B cell (primary cell): ENCODE measurements around the gene B4GALNT3. TPM values are rescaled to one million over a fixed set of nuclear protein-coding genes. Genes with fewer than 3 reads are reported as not detected.

Experiments
- ATAC-seq: fragments of 200-7000 bp; cut with Tn5 transposase; one replicate; pipeline ENCODE4 v1.10.0; 2021; ENCODE audit warnings: low read depth, mild to moderate bottlenecking, moderate number of reproducible peaks, moderate library complexity
- CTCF ChIA-PET: fragments of 350-600 bp; sonication (Branson Sonifier 250); formaldehyde crosslinking; loops from one replicate; lab custom pipeline; 2021; ENCODE audit warnings: antibody characterized with exemption, inconsistent platforms; lab: Charles Lee
- POLR2A ChIA-PET: fragments of 350-600 bp; sonication (Branson Sonifier 250); formaldehyde crosslinking; loops from one replicate; lab custom pipeline; 2021; ENCODE audit warnings: antibody characterized with exemption; lab: Charles Lee
- DNase-seq: peaks from one replicate; pipeline ENCODE4 v3.0.0; 2013
- H2AFZ ChIP-seq: 2 replicates; pipeline ENCODE4 v1.6.1; 2012; ENCODE audit warnings: mild to moderate bottlenecking, low read depth, low read length; ENCODE audit not compliant: insufficient read depth, poor library complexity, severe bottlenecking
- H3K27ac ChIP-seq, 2 donors: 1 replicate in 1 of 2; 2 replicates in 1 of 2; pipeline ENCODE4 v1.5.1; 2012 to 2013; ENCODE audit warnings: low read length in 2 of 2, mild to moderate bottlenecking in 2 of 2, moderate library complexity in 1 of 2
- H3K27me3 ChIP-seq, 4 experiments: fragments of 200-600 bp in 1 of 4; sonication (generic) in 1 of 4; replicated peaks in 1 of 4; 1 replicate in 2 of 4; 2 replicates in 2 of 4; pipeline versions ENCODE4 v1.6.1 to v1.7.0; 2013 to 2016; ENCODE audit warnings: low read length in 3 of 4, mild to moderate bottlenecking in 2 of 4, mixed read lengths in 1 of 4, moderate library complexity in 1 of 4; ENCODE audit not compliant: insufficient read depth in 4 of 4, control insufficient read depth in 3 of 4; ENCODE audit errors: control extremely low read depth in 1 of 4
- H3K36me3 ChIP-seq, 2 experiments: replicated peaks in 1 of 2; 1 replicate in 1 of 2; 2 replicates in 1 of 2; pipeline versions ENCODE4 v1.6.1 to v1.7.1; 2013; ENCODE audit warnings: low read length in 1 of 2; ENCODE audit not compliant: insufficient read depth in 2 of 2, control insufficient read depth in 1 of 2; ENCODE audit errors: control extremely low read depth in 1 of 2, extremely low read depth in 1 of 2
- H3K4me1 ChIP-seq, 2 donors: fragments of 200-600 bp in 1 of 2; sonication (generic) in 1 of 2; 1 replicate in 1 of 2; 2 replicates in 1 of 2; pipeline versions ENCODE4 v1.5.1 to v1.6.1; 2013 to 2017; ENCODE audit warnings: low read length in 2 of 2; ENCODE audit not compliant: control insufficient read depth in 2 of 2, insufficient read depth in 2 of 2
- H3K4me2 ChIP-seq: replicated peaks from 2 replicates; pipeline ENCODE3; 2012; ENCODE audit warnings: mild to moderate bottlenecking, low read depth, low read length; ENCODE audit not compliant: poor library complexity, severe bottlenecking
- H3K4me3 ChIP-seq, 5 experiments: fragments of 200-600 bp in 1 of 5; sonication (generic) in 1 of 5; 1 replicate in 3 of 5; 2 replicates in 2 of 5; pipeline versions ENCODE4 v1.5.1 to v1.7.0; 2011 to 2016; ENCODE audit warnings: low read length in 4 of 5, mild to moderate bottlenecking in 4 of 5, low read depth in 2 of 5, control low read depth in 1 of 5, moderate library complexity in 1 of 5; ENCODE audit not compliant: insufficient read depth in 1 of 5; ENCODE audit errors: control extremely low read depth in 1 of 5, extremely low read depth in 1 of 5
- H3K79me2 ChIP-seq: fragments of 200-600 bp; sonication (generic); one replicate; pipeline ENCODE4 v1.6.0; 2016; ENCODE audit warnings: low read length; ENCODE audit not compliant: control insufficient read depth, insufficient read depth
- H3K9ac ChIP-seq: fragments of 200-600 bp; sonication (generic); 2 replicates; pipeline ENCODE4 v1.6.1; 2017; ENCODE audit warnings: mild to moderate bottlenecking, low read length, moderate library complexity
- H3K9me3 ChIP-seq, 3 donors: one replicate each; pipeline versions ENCODE4 v1.6.1 to v1.7.1; 2013; ENCODE audit warnings: low read length in 2 of 3; ENCODE audit not compliant: control insufficient read depth in 2 of 3, insufficient read depth in 1 of 3; ENCODE audit errors: control extremely low read depth in 1 of 3
- H4K20me1 ChIP-seq: 2 replicates; pipeline ENCODE4 v1.6.0; 2012; ENCODE audit warnings: mild to moderate bottlenecking, low read length; ENCODE audit not compliant: insufficient read depth, control insufficient read depth, poor library complexity, severe bottlenecking
- H3K27ac Mint-ChIP-seq: one replicate; pipeline ENCODE4 v1.8.0; 2021; ENCODE audit warnings: mixed read lengths
- H3K27me3 Mint-ChIP-seq: one replicate; pipeline ENCODE4 v1.8.0; 2021; ENCODE audit warnings: mixed read lengths
- H3K4me1 Mint-ChIP-seq: one replicate; pipeline ENCODE4 v1.8.0; 2021; ENCODE audit warnings: mixed read lengths
- H3K4me3 Mint-ChIP-seq: one replicate; pipeline ENCODE4 v1.8.0; 2021; ENCODE audit warnings: mixed read lengths
- H3K9me3 Mint-ChIP-seq: one replicate; pipeline ENCODE4 v1.8.0; 2022; ENCODE audit warnings: mixed read lengths; ENCODE audit not compliant: insufficient read depth
- CTCF ChIP-seq: fragments of 200-600 bp; IDR thresholded peaks from one replicate; pipeline ENCODE4 v1.8.0; 2022; ENCODE audit warnings: antibody characterized with exemption, mild to moderate bottlenecking
- EZH2 ChIP-seq: IDR thresholded peaks from 2 replicates; pipeline ENCODE4 v1.6.1; 2012; ENCODE audit warnings: borderline replicate concordance, low read depth, mild to moderate bottlenecking, moderate library complexity, low read length; ENCODE audit not compliant: insufficient read depth, poor library complexity, severe bottlenecking
- WGBS: methylation state at CpG from one replicate; pipeline ENCODE4 v1.1.5; 2013; ENCODE audit warnings: missing lambda C conversion rate; ENCODE audit not compliant: insufficient coverage; 5-methylcytosine and 5-hydroxymethylcytosine counted together
- intact Hi-C: fragments of 100-400 bp; cut with micrococcal nuclease; formaldehyde crosslinking; loops from one replicate; pipeline ENCODE4 v1.10.0; 2022
- polyA plus RNA-seq: library from polyadenylated mRNA; depleted of rRNA; stranded (reverse); fragments of >200 nt; gene quantifications from 2 replicates; pipeline ENCODE4 v1.2.3, GENCODE V29; 2012
- total RNA-seq, 2 donors: library from RNA; stranded (reverse); fragments of 120-200 nt in 1 of 2; gene quantifications; 1 replicate in 1 of 2; 2 replicates in 1 of 2; pipeline versions ENCODE4 v1.2.3 to v1.2.4, GENCODE V29; 2013 to 2022

The B4GALNT3 gene
- total and polyA plus RNA-seq, 2 donors (not counting 1 experiment from before 2014, with no cell fraction given) = 0.25 TPM; not detected in 1

GRCh38 chr12:459050-459429, 699 bp upstream of the B4GALNT3 start:
- Histone ChIP-seq H3K27me3 (peaks cover 0 to 39% (median 14%) of the 10 kb centered on the region in 4 experiments), H3K9ac (peak overlapping the region; percentile 62), H3K36me3 (no peaks in the 10 kb centered on the region), H3K4me1 (peaks cover 7 to 14% of the 10 kb centered on the region in 2 donors), H3K4me3 (peak overlapping the region in 2 of 5 experiments; percentile 56), H3K27ac (no peak overlapping the region), H2AFZ (peak overlapping the region; percentile 60), H3K9me3 (no peaks in the 10 kb centered on the region), H3K4me2 (peak overlapping the region; percentile 83), H4K20me1 (no peaks in the 10 kb centered on the region), H3K79me2 (no peaks in the 10 kb centered on the region)
- ChIA-PET CTCF (no interaction called here), POLR2A (no interaction called here)
- 97% methylated on average over 3 of the region's 5 CpGs for WGBS
- Mint-ChIP-seq H3K27ac (no peak overlapping the region), H3K4me1 (peaks cover 10% of the 10 kb centered on the region), H3K9me3 (no peaks in the 10 kb centered on the region), H3K4me3 (peak overlapping the region; percentile 77), H3K27me3 (peaks cover 47% of the 10 kb centered on the region)
- no peak for TF ChIP-seq EZH2
- TF ChIP-seq CTCF = no peak
- no peak for ATAC-seq
- intact Hi-C loops = no loop called here
- DNase-seq = no peak

- ChIA-PET POLR2A (no interaction called here), CTCF (interaction anchor here (1.2 kb wide), 1 partner anchor 18 kb away, joined by 3 read pairs; no protein-coding TSS in a partner anchor)
- peaks cover 54% of the 10 kb centered on the region for H3K27me3 Mint-ChIP-seq
- no peaks in the 10 kb centered on the region for H3K9me3 Mint-ChIP-seq
- H3K79me2 ChIP-seq = no peaks in the 10 kb centered on the region
- peaks cover 0 to 39% (median 14%) of the 10 kb centered on the region in 4 experiments for H3K27me3 ChIP-seq
- TF ChIP-seq CTCF = no peak
- no peak for TF ChIP-seq EZH2
- peak overlapping the region; percentile 84 for H3K4me3 Mint-ChIP-seq
- no peaks in the 10 kb centered on the region for H3K9me3 ChIP-seq
- H3K4me3 ChIP-seq = peak overlapping the region in 4 of 5 experiments; percentile 24 to 56 (median 46)
- no peaks in the 10 kb centered on the region for H3K36me3 ChIP-seq
- WGBS = 5% methylated on average over 109 of the region's 109 CpGs
- intact Hi-C loops = no loop called here
- H2AFZ ChIP-seq = peak overlapping the region; percentile 60
- H3K4me1 ChIP-seq = peaks cover 7 to 14% of the 10 kb centered on the region in 2 donors
- H3K27ac Mint-ChIP-seq = no peak overlapping the region
- no peaks in the 10 kb centered on the region for H4K20me1 ChIP-seq
- peaks cover 10% of the 10 kb centered on the region for H3K4me1 Mint-ChIP-seq
- DNase-seq (peak; percentile 48), ATAC-seq (peak; percentile 61)
- H3K4me2 ChIP-seq = peak overlapping the region; percentile 83
- peak overlapping the region; percentile 39 for H3K9ac ChIP-seq
- H3K27ac ChIP-seq = no peak overlapping the region
Measured at GRCh38 chr12:460261-461230, 807 bp downstream of the B4GALNT3 start.
